ENCODE results near the gene PLCB4.
A peak's percentile ranks its signal among the peaks of the same experiment; 100 is the strongest.

PLCB4 gene

GRCh38 chr20:9223296-9223695, 154.4 kb downstream of the PLCB4 start:
- no peak for TF ChIP-seq EZH2phosphoT487 (IDR thresholded peaks at IDR 0.05; ENCODE audit: borderline replicate concordance)
- no peak for TF ChIP-seq CTCF (conservative IDR thresholded peaks at IDR 0.05; ENCODE audit: low read length)
- H3K4me1 ChIP-seq (ENCODE audit: insufficient read depth, low read length, poor library complexity, severe bottlenecking) = peaks cover 32% of the 10 kb centered on the region
- H3K27me3 ChIP-seq (ENCODE audit: insufficient read depth, low read length, poor library complexity, severe bottlenecking) = no peaks in the 10 kb centered on the region
- no peak overlapping the region for H3K9ac ChIP-seq (ENCODE audit: low read depth, low read length, poor library complexity, severe bottlenecking)
- no peaks in the 10 kb centered on the region for H3K9me3 ChIP-seq (ENCODE audit: insufficient read depth, low read depth, low read length)
- H3K79me2 ChIP-seq (ENCODE audit: insufficient read depth, low read length) = no peaks in the 10 kb centered on the region
- H3K36me3 ChIP-seq (ENCODE audit: insufficient read depth, low read length) = 0 out of 2 replicates have a peak, but pooled peaks cover 4% of the 10 kb centered on the region
- no peak overlapping the region for H3K4me3 ChIP-seq (ENCODE audit: low read length, poor library complexity, severe bottlenecking)
- H4K20me1 ChIP-seq (ENCODE audit: insufficient read depth, low read length, poor library complexity, severe bottlenecking) = no peaks in the 10 kb centered on the region
- peak overlapping the region; percentile 17 for H3K4me2 ChIP-seq (ENCODE audit: low read depth, low read length, poor library complexity, severe bottlenecking)
- H3F3A ChIP-seq (ENCODE audit: low read depth) = no peaks in the 10 kb centered on the region
- H3K9me2 ChIP-seq (replicated peaks; ENCODE audit: low read depth, low read length) = no peaks in the 10 kb centered on the region
- H2AFZ ChIP-seq (ENCODE audit: low read length) = no peak overlapping the region

GRCh38 chr20:9225879-9226278, 157.0 kb downstream of the PLCB4 start:
- H3K36me3 ChIP-seq (ENCODE audit: insufficient read depth, low read length) = peaks cover 5% of the 10 kb centered on the region; the same call in 1 of the 2 replicates
- no peak overlapping the region for H2AFZ ChIP-seq (ENCODE audit: low read length)
- H3K4me3 ChIP-seq (ENCODE audit: low read length, poor library complexity, severe bottlenecking) = no peak overlapping the region
- H3F3A ChIP-seq (ENCODE audit: low read depth) = no peaks in the 10 kb centered on the region
- no peaks in the 10 kb centered on the region for H4K20me1 ChIP-seq (ENCODE audit: insufficient read depth, low read length, poor library complexity, severe bottlenecking)
- no peak for TF ChIP-seq EZH2phosphoT487 (IDR thresholded peaks at IDR 0.05; ENCODE audit: borderline replicate concordance)
- TF ChIP-seq CTCF (conservative IDR thresholded peaks at IDR 0.05; ENCODE audit: low read length) = no peak
- H3K4me1 ChIP-seq (ENCODE audit: insufficient read depth, low read length, poor library complexity, severe bottlenecking) = peaks cover 27% of the 10 kb centered on the region
- no peak overlapping the region for H3K9ac ChIP-seq (ENCODE audit: low read depth, low read length, poor library complexity, severe bottlenecking)
- no peak overlapping the region for H3K4me2 ChIP-seq (ENCODE audit: low read depth, low read length, poor library complexity, severe bottlenecking)
- H3K9me2 ChIP-seq (replicated peaks; ENCODE audit: low read depth, low read length) = no peaks in the 10 kb centered on the region
- H3K9me3 ChIP-seq (ENCODE audit: insufficient read depth, low read depth, low read length) = no peaks in the 10 kb centered on the region
- no peaks in the 10 kb centered on the region for H3K27me3 ChIP-seq (ENCODE audit: insufficient read depth, low read length, poor library complexity, severe bottlenecking)
- peaks cover 3% of the 10 kb centered on the region; the same call in 1 of the 2 replicates for H3K79me2 ChIP-seq (ENCODE audit: insufficient read depth, low read length)

GRCh38 chr20:9227896-9228615, 159.2 kb downstream of the PLCB4 start:
- TF ChIP-seq EZH2phosphoT487 (IDR thresholded peaks at IDR 0.05; ENCODE audit: borderline replicate concordance) = no peak
- TF ChIP-seq CTCF (conservative IDR thresholded peaks at IDR 0.05; ENCODE audit: low read length) = no peak
- Histone ChIP-seq H3K9me3 (ENCODE audit: insufficient read depth, low read depth, low read length) (no peaks in the 10 kb centered on the region), H3K79me2 (ENCODE audit: insufficient read depth, low read length) (peaks cover 3% of the 10 kb centered on the region; the same call in 1 of the 2 replicates), H3K4me3 (ENCODE audit: low read length, poor library complexity, severe bottlenecking) (no peak overlapping the region), H3K9me2 (replicated peaks; ENCODE audit: low read depth, low read length) (no peaks in the 10 kb centered on the region), H3K36me3 (ENCODE audit: insufficient read depth, low read length) (peaks cover 5% of the 10 kb centered on the region; the same call in 1 of the 2 replicates), H3K9ac (ENCODE audit: low read depth, low read length, poor library complexity, severe bottlenecking) (no peak overlapping the region), H4K20me1 (ENCODE audit: insufficient read depth, low read length, poor library complexity, severe bottlenecking) (no peaks in the 10 kb centered on the region), H2AFZ (ENCODE audit: low read length) (no peak overlapping the region), H3K27me3 (ENCODE audit: insufficient read depth, low read length, poor library complexity, severe bottlenecking) (no peaks in the 10 kb centered on the region), H3F3A (ENCODE audit: low read depth) (no peaks in the 10 kb centered on the region), H3K4me1 (ENCODE audit: insufficient read depth, low read length, poor library complexity, severe bottlenecking) (peaks cover 18% of the 10 kb centered on the region), H3K4me2 (ENCODE audit: low read depth, low read length, poor library complexity, severe bottlenecking) (no peak overlapping the region)
